A673 (cell line): ENCODE measurements around the gene UGT1A4.

Experiments used
- EZH2 ChIP-seq: fragments of 200-600 bp; sonication (generic); IDR thresholded peaks from 2 replicates; pipeline ENCODE4 v1.6.1; 2017; ENCODE audit warnings: borderline replicate concordance, low read depth, mild to moderate bottlenecking, mixed read lengths, antibody characterized with exemption, low read length; ENCODE audit not compliant: poor library complexity, severe bottlenecking
- TF ChIP-seq, protein P1 (sequence below): fragments of 300-800, 200-600 bp; sonication (generic); conservative IDR thresholded peaks from 2 replicates; pipeline ENCODE4 v1.5.1; 2017; ENCODE audit warnings: low read depth, mild to moderate bottlenecking, antibody characterized with exemption, low read length, moderate library complexity, mixed read lengths

DNA sequence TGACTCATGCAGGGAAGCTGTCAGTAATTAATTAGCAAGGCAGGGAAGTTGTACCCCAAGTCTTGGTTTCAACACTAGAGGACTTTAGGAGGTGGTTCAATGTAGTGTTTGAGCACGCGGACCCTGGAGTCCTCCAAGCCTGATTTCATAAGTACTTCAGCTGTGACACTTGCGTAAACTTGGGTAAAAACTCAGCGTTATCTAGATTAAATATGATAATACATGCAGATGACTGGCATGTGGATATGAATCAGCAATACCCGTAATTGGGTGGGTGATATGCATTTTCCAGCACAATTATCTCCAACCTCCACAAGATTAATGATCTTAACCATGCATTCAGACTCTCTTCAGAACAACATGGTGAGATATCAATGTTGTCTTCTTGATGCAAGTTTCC lies 31.6 kb upstream of the UGT1A4 start:
- TF ChIP-seq, protein P1, sequence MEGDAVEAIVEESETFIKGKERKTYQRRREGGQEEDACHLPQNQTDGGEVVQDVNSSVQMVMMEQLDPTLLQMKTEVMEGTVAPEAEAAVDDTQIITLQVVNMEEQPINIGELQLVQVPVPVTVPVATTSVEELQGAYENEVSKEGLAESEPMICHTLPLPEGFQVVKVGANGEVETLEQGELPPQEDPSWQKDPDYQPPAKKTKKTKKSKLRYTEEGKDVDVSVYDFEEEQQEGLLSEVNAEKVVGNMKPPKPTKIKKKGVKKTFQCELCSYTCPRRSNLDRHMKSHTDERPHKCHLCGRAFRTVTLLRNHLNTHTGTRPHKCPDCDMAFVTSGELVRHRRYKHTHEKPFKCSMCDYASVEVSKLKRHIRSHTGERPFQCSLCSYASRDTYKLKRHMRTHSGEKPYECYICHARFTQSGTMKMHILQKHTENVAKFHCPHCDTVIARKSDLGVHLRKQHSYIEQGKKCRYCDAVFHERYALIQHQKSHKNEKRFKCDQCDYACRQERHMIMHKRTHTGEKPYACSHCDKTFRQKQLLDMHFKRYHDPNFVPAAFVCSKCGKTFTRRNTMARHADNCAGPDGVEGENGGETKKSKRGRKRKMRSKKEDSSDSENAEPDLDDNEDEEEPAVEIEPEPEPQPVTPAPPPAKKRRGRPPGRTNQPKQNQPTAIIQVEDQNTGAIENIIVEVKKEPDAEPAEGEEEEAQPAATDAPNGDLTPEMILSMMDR = no peak
- TF ChIP-seq EZH2 = no peak
